MM.1S (cell line): ENCODE results near the gene ATP4A.
A peak's percentile ranks its signal among the peaks of the same experiment; 100 is the strongest.

ENCODE experiments used
- DNase-seq: peaks from one replicate; pipeline ENCODE4 v3.0.0-alpha.2; 2015
- H2AFZ ChIP-seq: fragments of 300-600 bp; sonication (generic); 2 replicates; pipeline ENCODE4 v1.6.0; 2016; ENCODE audit warnings: antibody characterized with exemption, low read length
- H3F3A ChIP-seq: fragments of 300-600 bp; sonication (generic); 2 replicates; pipeline ENCODE4 v1.6.1; 2016; ENCODE audit warnings: mild to moderate bottlenecking, antibody characterized with exemption, low read length, moderate library complexity, mixed read lengths; ENCODE audit not compliant: insufficient read depth
- H3K27ac ChIP-seq: fragments of 300-600 bp; sonication (generic); 2 replicates; pipeline ENCODE4 v1.5.1; 2016; ENCODE audit warnings: mild to moderate bottlenecking, low read length
- H3K27me3 ChIP-seq: fragments of 300-600 bp; sonication (generic); replicated peaks from 2 replicates; pipeline ENCODE4 v1.6.0; 2016; ENCODE audit warnings: low read length; ENCODE audit not compliant: insufficient read depth
- H3K36me3 ChIP-seq: fragments of 300-600 bp; sonication (generic); replicated peaks from 2 replicates; pipeline ENCODE4 v1.6.1; 2016; ENCODE audit warnings: mild to moderate bottlenecking, low read length, mixed read lengths; ENCODE audit not compliant: insufficient read depth
- H3K4me1 ChIP-seq: fragments of 300-600 bp; sonication (generic); 2 replicates; pipeline ENCODE4 v1.6.1; 2016; ENCODE audit warnings: low read length, mixed read lengths
- H3K4me2 ChIP-seq: fragments of 300-600 bp; sonication (generic); 2 replicates; pipeline ENCODE4 v1.6.0; 2016; ENCODE audit warnings: low read depth, low read length
- H3K4me3 ChIP-seq: fragments of 300-600 bp; sonication (generic); 2 replicates; pipeline ENCODE4 v1.5.1; 2016; ENCODE audit warnings: low read length, mixed read lengths
- H3K79me2 ChIP-seq: fragments of 300-600 bp; sonication (generic); 2 replicates; pipeline ENCODE4 v1.6.1; 2016; ENCODE audit warnings: mixed run types, low read length, mixed read lengths
- H3K9ac ChIP-seq: fragments of 300-600 bp; sonication (generic); 2 replicates; pipeline ENCODE4 v1.6.1; 2016; ENCODE audit warnings: low read length, mixed read lengths
- H3K9me2 ChIP-seq: fragments of 300-600 bp; sonication (generic); replicated peaks from 2 replicates; pipeline ENCODE4 v1.6.1; 2016; ENCODE audit warnings: mild to moderate bottlenecking, low read length, mixed read lengths; ENCODE audit not compliant: insufficient read depth
- H3K9me3 ChIP-seq: fragments of 300-600 bp; sonication (generic); replicated peaks from 2 replicates; pipeline ENCODE4 v1.6.1; 2016; ENCODE audit warnings: mild to moderate bottlenecking, low read length, mixed read lengths; ENCODE audit not compliant: insufficient read depth
- H4K20me1 ChIP-seq: fragments of 300-600 bp; sonication (generic); 2 replicates; pipeline ENCODE4 v1.6.1; 2016; ENCODE audit warnings: mild to moderate bottlenecking, low read length, moderate library complexity, mixed read lengths; ENCODE audit not compliant: insufficient read depth
- EZH2 ChIP-seq: fragments of 300-600 bp; sonication (generic); optimal IDR thresholded peaks from 2 replicates; pipeline ENCODE3; 2017; ENCODE audit warnings: low read depth, mild to moderate bottlenecking, antibody characterized with exemption, low read length, mixed read lengths
- EZH2phosphoT487 ChIP-seq: fragments of 300-600 bp; sonication (generic); IDR thresholded peaks from 2 replicates; pipeline ENCODE4 v1.6.1; 2018; ENCODE audit warnings: antibody characterized with exemption, low read length
- TF ChIP-seq, protein P1 (sequence below): fragments of 300-600 bp; sonication (generic); IDR thresholded peaks from 2 replicates; pipeline ENCODE4 v1.5.1; 2016; ENCODE audit warnings: antibody characterized with exemption, low read length, mixed read lengths

The ATP4A gene

DNA sequence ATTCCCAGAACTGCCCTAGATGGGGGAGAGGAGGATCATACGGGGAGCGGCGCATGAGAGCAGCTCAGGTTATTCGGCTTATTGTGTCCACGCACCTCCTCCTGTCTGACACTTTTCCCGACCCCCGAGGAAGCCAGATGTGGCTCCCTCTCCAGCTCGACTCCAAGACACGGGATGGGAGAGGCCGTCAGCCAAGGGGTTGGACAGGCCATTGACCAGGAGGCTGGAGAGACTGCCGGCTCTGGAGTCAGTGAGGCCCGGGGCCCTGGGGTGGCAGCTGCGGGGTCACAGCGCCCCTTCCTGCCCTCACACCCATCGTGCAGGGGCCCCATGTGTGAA lies 52.9 kb downstream of the ATP4A start:
- H3K79me2 ChIP-seq, result no peaks in the 10 kb centered on the region
- DNase-seq, result no peak
- no peaks in the 10 kb centered on the region for H3K9me3 ChIP-seq
- no peaks in the 10 kb centered on the region for H3K36me3 ChIP-seq
- no peak overlapping the region for H3K4me2 ChIP-seq
- H4K20me1 ChIP-seq, result no peaks in the 10 kb centered on the region
- H3K9ac ChIP-seq, result no peak overlapping the region
- TF ChIP-seq, protein P1, sequence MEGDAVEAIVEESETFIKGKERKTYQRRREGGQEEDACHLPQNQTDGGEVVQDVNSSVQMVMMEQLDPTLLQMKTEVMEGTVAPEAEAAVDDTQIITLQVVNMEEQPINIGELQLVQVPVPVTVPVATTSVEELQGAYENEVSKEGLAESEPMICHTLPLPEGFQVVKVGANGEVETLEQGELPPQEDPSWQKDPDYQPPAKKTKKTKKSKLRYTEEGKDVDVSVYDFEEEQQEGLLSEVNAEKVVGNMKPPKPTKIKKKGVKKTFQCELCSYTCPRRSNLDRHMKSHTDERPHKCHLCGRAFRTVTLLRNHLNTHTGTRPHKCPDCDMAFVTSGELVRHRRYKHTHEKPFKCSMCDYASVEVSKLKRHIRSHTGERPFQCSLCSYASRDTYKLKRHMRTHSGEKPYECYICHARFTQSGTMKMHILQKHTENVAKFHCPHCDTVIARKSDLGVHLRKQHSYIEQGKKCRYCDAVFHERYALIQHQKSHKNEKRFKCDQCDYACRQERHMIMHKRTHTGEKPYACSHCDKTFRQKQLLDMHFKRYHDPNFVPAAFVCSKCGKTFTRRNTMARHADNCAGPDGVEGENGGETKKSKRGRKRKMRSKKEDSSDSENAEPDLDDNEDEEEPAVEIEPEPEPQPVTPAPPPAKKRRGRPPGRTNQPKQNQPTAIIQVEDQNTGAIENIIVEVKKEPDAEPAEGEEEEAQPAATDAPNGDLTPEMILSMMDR, result no peak
- TF ChIP-seq EZH2phosphoT487 (no peak), EZH2 (no peak)
- no peak overlapping the region for H3K4me3 ChIP-seq
- H3K27ac ChIP-seq, result no peak overlapping the region
- peaks cover 7% of the 10 kb centered on the region for H3K4me1 ChIP-seq
- H3K27me3 ChIP-seq, result peaks cover 97% of the 10 kb centered on the region
- no peak overlapping the region for H2AFZ ChIP-seq
- H3F3A ChIP-seq, result no peaks in the 10 kb centered on the region
- H3K9me2 ChIP-seq, result no peaks in the 10 kb centered on the region

DNA sequence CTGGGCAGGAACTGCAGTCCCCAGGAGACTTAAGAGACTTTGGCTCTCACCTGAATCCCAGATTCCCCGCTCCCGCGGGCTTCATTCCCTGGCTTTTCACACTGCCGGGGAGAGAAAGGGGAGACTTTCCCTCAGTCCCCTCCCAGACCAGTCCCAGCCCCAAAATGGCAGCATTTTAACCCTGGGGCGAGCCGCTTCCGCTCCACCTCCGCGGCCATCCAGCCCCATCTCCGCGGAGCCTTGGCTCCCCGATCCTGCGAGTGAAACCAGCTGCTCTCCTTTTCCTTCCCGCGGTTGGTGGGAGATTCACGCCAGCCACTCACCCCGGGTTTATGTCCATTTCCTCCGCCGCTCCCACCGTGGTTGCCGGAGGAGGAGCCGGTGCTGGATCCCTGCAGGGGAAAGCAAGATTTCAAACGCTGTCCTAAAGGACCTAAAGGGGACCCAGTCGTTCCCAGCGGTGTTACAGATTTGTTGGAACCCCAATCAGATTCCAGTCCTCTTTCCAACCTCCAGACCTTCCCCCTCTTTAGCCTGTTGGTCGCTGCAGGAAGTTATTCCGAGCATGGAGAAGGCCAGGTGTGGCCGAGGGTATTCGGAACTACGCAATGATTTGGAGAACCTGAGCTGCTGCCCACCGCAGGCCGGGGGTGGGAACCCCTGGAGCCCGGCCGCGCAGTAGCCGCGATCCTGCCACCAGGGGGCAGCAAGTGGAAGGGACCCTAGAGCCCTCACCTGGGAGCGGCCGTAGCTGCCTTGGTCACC lies 53.4 kb downstream of the ATP4A start:
- no peak overlapping the region for H3K4me3 ChIP-seq
- H3K4me1 ChIP-seq, result peaks cover 7% of the 10 kb centered on the region
- peak; percentile 29 for DNase-seq
- TF ChIP-seq EZH2, result no peak
- TF ChIP-seq, protein P1, result peak; percentile 89
- no peak overlapping the region for H3K9ac ChIP-seq
- H2AFZ ChIP-seq, result no peak overlapping the region
- no peaks in the 10 kb centered on the region for H3K36me3 ChIP-seq
- no peak overlapping the region for H3K27ac ChIP-seq
- peaks cover 98% of the 10 kb centered on the region for H3K27me3 ChIP-seq
- no peaks in the 10 kb centered on the region for H3K79me2 ChIP-seq
- H3K4me2 ChIP-seq, result peak overlapping the region; percentile 6; the same call in 1 of the 2 replicates
- H3K9me3 ChIP-seq, result no peaks in the 10 kb centered on the region
- no peaks in the 10 kb centered on the region for H3K9me2 ChIP-seq
- H4K20me1 ChIP-seq, result no peaks in the 10 kb centered on the region
- H3F3A ChIP-seq, result no peaks in the 10 kb centered on the region

DNA sequence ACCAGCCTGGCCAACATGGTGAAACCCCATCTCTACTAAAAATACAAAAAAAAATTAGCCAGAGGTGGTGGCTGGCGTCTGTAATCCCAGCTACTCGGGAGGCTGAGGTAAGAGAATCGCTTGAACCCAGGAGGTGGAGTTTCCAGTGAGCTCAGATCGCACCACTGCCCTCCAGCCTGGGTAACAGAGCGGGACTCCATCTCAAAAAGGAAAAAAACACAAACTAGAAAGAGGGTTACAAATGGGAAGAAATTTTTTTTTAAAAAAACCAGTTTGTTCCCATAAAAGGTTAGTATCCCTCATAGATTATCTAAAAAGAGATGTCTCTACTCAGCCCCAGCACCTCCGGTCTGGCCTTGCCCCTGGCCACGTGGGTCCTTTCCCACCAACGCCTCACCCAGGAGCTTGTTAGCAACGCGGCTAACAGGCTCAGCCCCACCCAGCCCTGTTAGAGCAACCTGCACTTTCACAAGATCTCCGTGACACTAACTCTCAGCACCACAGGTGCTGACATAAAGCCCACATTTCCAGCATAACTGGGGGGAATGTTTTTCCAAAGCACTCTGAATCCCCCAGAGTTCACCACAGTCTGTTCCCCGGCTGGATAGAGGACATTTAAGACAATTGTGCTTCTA lies 54.3 kb downstream of the ATP4A start:
- DNase-seq, result no peak
- H3K27me3 ChIP-seq, result peaks cover 98% of the 10 kb centered on the region
- H3K36me3 ChIP-seq, result no peaks in the 10 kb centered on the region
- H2AFZ ChIP-seq, result no peak overlapping the region
- H3F3A ChIP-seq, result no peaks in the 10 kb centered on the region
- no peak overlapping the region for H3K4me3 ChIP-seq
- H3K4me2 ChIP-seq, result no peak overlapping the region
- H3K4me1 ChIP-seq, result peaks cover 7% of the 10 kb centered on the region
- H4K20me1 ChIP-seq, result no peaks in the 10 kb centered on the region
- H3K79me2 ChIP-seq, result no peaks in the 10 kb centered on the region
- no peak overlapping the region for H3K9ac ChIP-seq
- no peak overlapping the region for H3K27ac ChIP-seq
- H3K9me3 ChIP-seq, result no peaks in the 10 kb centered on the region
- TF ChIP-seq EZH2 (no peak), EZH2phosphoT487 (no peak)
- TF ChIP-seq, protein P1, result no peak
- no peaks in the 10 kb centered on the region for H3K9me2 ChIP-seq
